ENCODE measurements around the gene NCOR1. TPM values are rescaled to one million over a fixed set of nuclear protein-coding genes. Genes with fewer than 3 reads are reported as not detected.

Gene NCOR1
- total and polyA plus RNA-seq, 9 of the 15 experiments (the other 6 are each of a cell fraction or from before 2014, with no cell fraction given): 20.2 to 66.5 (median 50.9) TPM

GRCh38 chr17:16241906-16242399 is 26.6 kb upstream of the NCOR1 start:
- POLR2A ChIA-PET: no interaction called here
- no peak for TF ChIP-seq BRCA1 (IDR thresholded peaks at IDR 0.05)
- no peak for TF ChIP-seq BRCA1 (CRISPR knock-in tag; IDR thresholded peaks at IDR 0.05)
- TF ChIP-seq COPS2 (conservative IDR thresholded peaks at IDR 0.05): no peak
- no peak for TF ChIP-seq PREB (CRISPR knock-in tag; IDR thresholded peaks at IDR 0.05)
- TF ChIP-seq MITF (IDR thresholded peaks at IDR 0.05): no peak
- TF ChIP-seq FOXP4 (CRISPR knock-in tag; IDR thresholded peaks at IDR 0.05; ENCODE audit: borderline replicate concordance): no peak
- no peak for TF ChIP-seq RREB1 (CRISPR knock-in tag; IDR thresholded peaks at IDR 0.05)
- TF ChIP-seq TAL1 (IDR thresholded peaks at IDR 0.05): no peak
- TF ChIP-seq HMBOX1 (IDR thresholded peaks at IDR 0.05): no peak
- TF ChIP-seq KDM2B (CRISPR knock-in tag; IDR thresholded peaks at IDR 0.05): no peak
- TF ChIP-seq CREB1 (IDR thresholded peaks at IDR 0.05): no peak
- no peak for TF ChIP-seq CREB1 (CRISPR knock-in tag; IDR thresholded peaks at IDR 0.05)

More at GRCh38 chr17:16241906-16242399, 26.6 kb upstream of the NCOR1 start:
- ATAC-seq (no peak), DNase-seq (ENCODE audit: extremely low read depth in 1 of 4, low spot score in 3 of 4) (no peak), FAIRE-seq (no peak)
- Histone ChIP-seq H3K9me1 (ENCODE audit: control insufficient read depth, insufficient read depth, low read length) (no peaks in the 10 kb centered on the region), H4K20me1 (replicated peaks; ENCODE audit: control insufficient read depth, insufficient read depth, low read length) (no peaks in the 10 kb centered on the region), H2AFZ (ENCODE audit: low read depth, low read length) (no peak overlapping the region), H3K27ac (ENCODE audit: extremely low read depth, low read depth, low read length) (no peak overlapping the region), H3K9ac (ENCODE audit: insufficient read depth in 1 of 2, low read depth in 2 of 2, low read length in 2 of 2) (no peak overlapping the region), H3K4me1 (replicated peaks in 1 of 2; ENCODE audit: control insufficient read depth in 2 of 2, insufficient read depth in 2 of 2, low read length in 2 of 2) (peaks cover 0 to 8% of the 10 kb centered on the region in 2 experiments; a peak in 3 of 5 replicates), H3K79me2 (ENCODE audit: control insufficient read depth, insufficient read depth, low read length) (no peaks in the 10 kb centered on the region; the same call in 1 of the 3 replicates), H3K4me2 (ENCODE audit: insufficient read depth, low read length) (no peak overlapping the region), H3K9me3 (replicated peaks; ENCODE audit: control insufficient read depth, insufficient read depth, low read depth, low read length) (no peaks in the 10 kb centered on the region), H3K4me3 (no peak overlapping the region), H3K27me3 (ENCODE audit: control insufficient read depth in 2 of 2, insufficient read depth in 2 of 2, low read length in 2 of 2) (no peaks in the 10 kb centered on the region), H3K36me3 (ENCODE audit: control insufficient read depth, insufficient read depth, low read length) (no peaks in the 10 kb centered on the region)
- CTCF ChIA-PET (ENCODE audit: low intra/inter-chr PET ratio): no interaction called here
- in situ Hi-C loops (cut with MboI): no loop called here
- intact Hi-C loops (cut with micrococcal nuclease): no loop called here
- no TSS peak for BruUV-seq (replicated peaks)
